ENCODE measurements around the gene SCN7A. TPM values are rescaled to one million over a fixed set of nuclear protein-coding genes. Genes with fewer than 3 reads are reported as not detected.

SCN7A gene
- total RNA-seq, 2 experiments from 2014 or later: not detected

DNA sequence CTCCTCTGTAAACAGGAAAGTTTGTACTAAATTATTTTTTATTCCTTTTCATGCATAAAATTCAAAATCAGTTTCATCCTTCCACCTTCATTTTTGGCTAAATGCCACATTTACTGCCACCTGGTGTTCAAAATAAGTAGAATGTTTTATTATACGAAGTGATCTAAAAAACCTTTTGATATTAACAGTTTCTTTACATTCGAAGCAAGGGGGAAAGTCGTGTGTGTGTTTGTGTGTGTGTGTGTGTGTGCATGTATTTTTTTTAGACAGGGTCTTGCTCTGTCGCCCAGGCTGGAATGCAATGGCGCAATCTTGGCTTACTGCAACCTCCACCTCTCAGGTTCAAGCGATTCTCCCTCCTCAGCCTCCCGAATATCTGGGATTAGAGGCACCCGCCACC is 109.3 kb downstream of the SCN7A start:
- H3K4me1 ChIP-seq (ENCODE audit: insufficient read depth, low read length, poor library complexity, severe bottlenecking): no peaks in the 10 kb centered on the region
- H3K36me3 ChIP-seq (ENCODE audit: insufficient read depth, low read length): no peaks in the 10 kb centered on the region
- ChIA-PET POLR2A (no interaction called here), CTCF (ENCODE audit: unreplicated experiment) (no interaction called here)
- no peak overlapping the region for H3K4me3 ChIP-seq (ENCODE audit: low read depth, low read length, poor library complexity, severe bottlenecking)
- TF ChIP-seq, protein P1, sequence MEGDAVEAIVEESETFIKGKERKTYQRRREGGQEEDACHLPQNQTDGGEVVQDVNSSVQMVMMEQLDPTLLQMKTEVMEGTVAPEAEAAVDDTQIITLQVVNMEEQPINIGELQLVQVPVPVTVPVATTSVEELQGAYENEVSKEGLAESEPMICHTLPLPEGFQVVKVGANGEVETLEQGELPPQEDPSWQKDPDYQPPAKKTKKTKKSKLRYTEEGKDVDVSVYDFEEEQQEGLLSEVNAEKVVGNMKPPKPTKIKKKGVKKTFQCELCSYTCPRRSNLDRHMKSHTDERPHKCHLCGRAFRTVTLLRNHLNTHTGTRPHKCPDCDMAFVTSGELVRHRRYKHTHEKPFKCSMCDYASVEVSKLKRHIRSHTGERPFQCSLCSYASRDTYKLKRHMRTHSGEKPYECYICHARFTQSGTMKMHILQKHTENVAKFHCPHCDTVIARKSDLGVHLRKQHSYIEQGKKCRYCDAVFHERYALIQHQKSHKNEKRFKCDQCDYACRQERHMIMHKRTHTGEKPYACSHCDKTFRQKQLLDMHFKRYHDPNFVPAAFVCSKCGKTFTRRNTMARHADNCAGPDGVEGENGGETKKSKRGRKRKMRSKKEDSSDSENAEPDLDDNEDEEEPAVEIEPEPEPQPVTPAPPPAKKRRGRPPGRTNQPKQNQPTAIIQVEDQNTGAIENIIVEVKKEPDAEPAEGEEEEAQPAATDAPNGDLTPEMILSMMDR (conservative IDR thresholded peaks at IDR 0.05; ENCODE audit: low read length): peak; percentile 81
- no peak for TF ChIP-seq EZH2phosphoT487 (IDR thresholded peaks at IDR 0.05; ENCODE audit: borderline replicate concordance, low read depth, low read length)
- no peak overlapping the region for H2AFZ ChIP-seq (ENCODE audit: low read length)
- H3K9me2 ChIP-seq (ENCODE audit: insufficient read depth, low read length): no peaks in the 10 kb centered on the region
- no TSS peak for BruUV-seq (replicated peaks)
- intact Hi-C loops (cut with micrococcal nuclease; ENCODE audit: unreplicated experiment): no loop called here
- peak; percentile 34 for DNase-seq (ENCODE audit: low spot score)
- H3K79me2 ChIP-seq (ENCODE audit: insufficient read depth, low read depth, low read length): no peaks in the 10 kb centered on the region
- H3K27ac ChIP-seq (ENCODE audit: low read depth, low read length, poor library complexity, severe bottlenecking): no peak overlapping the region
- H3K9me3 ChIP-seq (ENCODE audit: low read length): no peaks in the 10 kb centered on the region
- H4K20me1 ChIP-seq (ENCODE audit: insufficient read depth, low read length): no peaks in the 10 kb centered on the region
- no peak overlapping the region for H3K4me2 ChIP-seq (ENCODE audit: low read length)

DNA sequence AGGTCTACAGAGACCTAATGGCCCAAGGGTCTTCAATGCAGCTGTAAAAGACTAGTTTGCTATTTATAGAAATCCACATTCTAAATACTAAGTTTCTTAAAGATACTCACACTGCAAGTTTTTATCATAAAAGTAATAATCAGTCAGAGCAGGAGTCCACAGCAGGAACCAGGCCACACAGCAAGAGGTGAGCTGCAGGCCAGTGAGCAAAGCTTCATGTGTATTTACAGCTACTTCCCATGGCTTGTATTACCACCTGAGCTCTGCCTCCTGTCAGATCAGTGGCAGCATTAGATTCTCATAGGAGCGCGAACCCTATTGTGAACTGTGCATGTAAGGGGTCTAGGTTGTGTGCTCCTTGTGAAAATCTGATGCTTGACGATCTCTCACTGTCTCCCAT is 111.6 kb downstream of the SCN7A start:
- Histone ChIP-seq H3K79me2 (ENCODE audit: insufficient read depth, low read depth, low read length) (no peaks in the 10 kb centered on the region), H2AFZ (ENCODE audit: low read length) (no peak overlapping the region), H3K9me2 (ENCODE audit: insufficient read depth, low read length) (no peaks in the 10 kb centered on the region), H4K20me1 (ENCODE audit: insufficient read depth, low read length) (no peaks in the 10 kb centered on the region), H3K9me3 (ENCODE audit: low read length) (no peaks in the 10 kb centered on the region), H3K4me1 (ENCODE audit: insufficient read depth, low read length, poor library complexity, severe bottlenecking) (no peaks in the 10 kb centered on the region), H3K4me3 (ENCODE audit: low read depth, low read length, poor library complexity, severe bottlenecking) (no peak overlapping the region), H3K27ac (ENCODE audit: low read depth, low read length, poor library complexity, severe bottlenecking) (no peak overlapping the region), H3K36me3 (ENCODE audit: insufficient read depth, low read length) (no peaks in the 10 kb centered on the region), H3K4me2 (ENCODE audit: low read length) (no peak overlapping the region)
- intact Hi-C loops (cut with micrococcal nuclease; ENCODE audit: unreplicated experiment): no loop called here
- no peak for TF ChIP-seq EZH2phosphoT487 (IDR thresholded peaks at IDR 0.05; ENCODE audit: borderline replicate concordance, low read depth, low read length)
- TF ChIP-seq, protein P1 (conservative IDR thresholded peaks at IDR 0.05; ENCODE audit: low read length): no peak
- no TSS peak for BruUV-seq (replicated peaks)
- ChIA-PET CTCF (ENCODE audit: unreplicated experiment) (no interaction called here), POLR2A (interaction anchor here (1.2 kb wide), 1 partner anchor 35 kb away, joined by 4 read pairs; no protein-coding TSS in a partner anchor)
- no peak for DNase-seq (ENCODE audit: low spot score)

DNA sequence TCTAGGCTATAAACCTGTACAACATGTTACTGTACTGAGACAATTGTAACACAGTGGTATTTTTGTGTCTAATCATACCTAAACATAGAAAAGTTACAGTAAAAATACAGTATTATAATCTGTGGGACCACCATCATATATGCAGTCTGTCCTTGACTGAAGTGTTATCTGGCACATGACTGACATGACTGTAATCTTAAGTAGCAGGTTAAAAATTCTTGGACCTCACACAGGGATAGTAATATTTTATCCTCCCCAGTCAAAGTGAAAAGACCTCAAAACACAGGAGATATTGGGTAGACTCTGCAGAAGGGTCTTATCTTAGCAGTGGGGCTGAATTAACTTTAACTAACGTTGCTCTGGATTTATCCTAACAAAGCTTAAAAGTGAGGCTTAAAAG is 113.4 kb downstream of the SCN7A start:
- no peak for DNase-seq (ENCODE audit: low spot score)
- TF ChIP-seq EZH2phosphoT487 (IDR thresholded peaks at IDR 0.05; ENCODE audit: borderline replicate concordance, low read depth, low read length): no peak
- TF ChIP-seq, protein P1 (conservative IDR thresholded peaks at IDR 0.05; ENCODE audit: low read length): no peak
- Histone ChIP-seq H3K4me2 (ENCODE audit: low read length) (no peak overlapping the region), H3K36me3 (ENCODE audit: insufficient read depth, low read length) (no peaks in the 10 kb centered on the region), H3K4me1 (ENCODE audit: insufficient read depth, low read length, poor library complexity, severe bottlenecking) (no peaks in the 10 kb centered on the region), H3K9me2 (ENCODE audit: insufficient read depth, low read length) (no peaks in the 10 kb centered on the region), H3K79me2 (ENCODE audit: insufficient read depth, low read depth, low read length) (no peaks in the 10 kb centered on the region), H4K20me1 (ENCODE audit: insufficient read depth, low read length) (no peaks in the 10 kb centered on the region), H3K4me3 (ENCODE audit: low read depth, low read length, poor library complexity, severe bottlenecking) (no peak overlapping the region), H3K9me3 (ENCODE audit: low read length) (no peaks in the 10 kb centered on the region), H2AFZ (ENCODE audit: low read length) (no peak overlapping the region), H3K27ac (ENCODE audit: low read depth, low read length, poor library complexity, severe bottlenecking) (no peak overlapping the region)
- intact Hi-C loops (cut with micrococcal nuclease; ENCODE audit: unreplicated experiment): no loop called here
- POLR2A ChIA-PET: no interaction called here
- BruUV-seq (replicated peaks): no TSS peak
- CTCF ChIA-PET (ENCODE audit: unreplicated experiment): no interaction called here

All from OCI-LY7 (cell line).